GM23338 (cell line): ENCODE results near the gene ARHGEF10L. TPM values are rescaled to one million over a fixed set of nuclear protein-coding genes. Genes with fewer than 3 reads are reported as not detected.

Experiments used
- ATAC-seq: fragments of 200-7000 bp; cut with Tn5 transposase; 3 replicates; pipeline ENCODE4 v1.9.1; 2020
- DNase-seq: peaks from one replicate; pipeline ENCODE4 v3.0.0-alpha.2; 2015; ENCODE audit warnings: low spot score
- H2AFZ ChIP-seq: fragments of 200-600 bp; sonication (generic); 2 replicates; pipeline ENCODE4 v1.8.0; 2016; ENCODE audit warnings: antibody characterized with exemption, mild to moderate bottlenecking, moderate library complexity
- H3F3A ChIP-seq: fragments of 200-600 bp; sonication (generic); replicated peaks from 2 replicates; pipeline ENCODE4 v1.8.0; 2017; ENCODE audit warnings: antibody characterized with exemption, mixed run types, low read depth
- H3K27ac ChIP-seq: fragments of 200-600 bp; sonication (generic); 2 replicates; pipeline ENCODE4 v1.6.1; 2016; ENCODE audit warnings: low read depth
- H3K27me3 ChIP-seq: fragments of 200-600 bp; sonication (generic); 2 replicates; pipeline ENCODE4 v1.8.0; 2016; ENCODE audit warnings: mild to moderate bottlenecking, mixed run types, moderate library complexity; ENCODE audit not compliant: insufficient read depth
- H3K36me3 ChIP-seq: fragments of 200-600 bp; sonication (generic); 2 replicates; pipeline ENCODE4 v1.8.0; 2016; ENCODE audit warnings: mild to moderate bottlenecking; ENCODE audit not compliant: insufficient read depth
- H3K4me1 ChIP-seq: fragments of 200-600 bp; sonication (generic); 2 replicates; pipeline ENCODE4 v1.8.0; 2016; ENCODE audit warnings: mild to moderate bottlenecking, moderate library complexity; ENCODE audit not compliant: insufficient read depth
- H3K4me2 ChIP-seq: fragments of 200-600 bp; sonication (generic); 2 replicates; pipeline ENCODE4 v1.7.1; 2017; ENCODE audit warnings: mixed run types
- H3K4me3 ChIP-seq: fragments of 200-600 bp; sonication (generic); 2 replicates; pipeline ENCODE4 v1.6.1; 2016; ENCODE audit warnings: mixed run types
- H3K79me2 ChIP-seq: fragments of 200-600 bp; sonication (generic); replicated peaks from 2 replicates; pipeline ENCODE4 v1.8.0; 2017; ENCODE audit warnings: mild to moderate bottlenecking; ENCODE audit not compliant: insufficient read depth
- H3K9me2 ChIP-seq: fragments of 200-600 bp; sonication (generic); 2 replicates; pipeline ENCODE4 v1.8.0; 2017; ENCODE audit not compliant: insufficient read depth
- H4K20me1 ChIP-seq: fragments of 200-600 bp; sonication (generic); replicated peaks from 2 replicates; pipeline ENCODE4 v1.8.0; 2017; ENCODE audit warnings: mild to moderate bottlenecking; ENCODE audit not compliant: insufficient read depth
- H3K27ac Mint-ChIP-seq: 2 replicates; pipeline ENCODE4 v1.8.0; 2020; ENCODE audit warnings: inconsistent platforms, mild to moderate bottlenecking, moderate library complexity, mixed read lengths
- H3K27me3 Mint-ChIP-seq: 3 replicates; pipeline ENCODE4 v1.8.0; 2022; ENCODE audit warnings: low read depth, mild to moderate bottlenecking, moderate library complexity, mixed read lengths, inconsistent platforms; ENCODE audit not compliant: insufficient read depth, poor library complexity
- H3K36me3 Mint-ChIP-seq: 3 replicates; pipeline ENCODE4 v1.8.0; 2021; ENCODE audit warnings: low read depth, mild to moderate bottlenecking, inconsistent platforms, moderate library complexity, mixed read lengths
- H3K4me1 Mint-ChIP-seq: 3 replicates; pipeline ENCODE4 v1.8.0; 2020; ENCODE audit warnings: mild to moderate bottlenecking, inconsistent platforms, mixed read lengths
- H3K4me3 Mint-ChIP-seq: 3 replicates; pipeline ENCODE4 v1.8.0; 2021; ENCODE audit warnings: moderate library complexity, mild to moderate bottlenecking, inconsistent platforms, mixed read lengths
- H3K9me3 Mint-ChIP-seq: 3 replicates; pipeline ENCODE4 v1.8.0; 2020; ENCODE audit warnings: moderate library complexity, mild to moderate bottlenecking, inconsistent platforms, mixed read lengths
- CREB1 ChIP-seq: fragments of 250-450 bp; sonication (Bioruptor Pico); IDR thresholded peaks from 2 replicates; pipeline ENCODE4 v1.5.0; 2020; ENCODE audit warnings: low read depth, mild to moderate bottlenecking, moderate library complexity
- CTCF ChIP-seq, 2 experiments: fragments of 200-600 bp in 1 of 2; sonication (generic) in 1 of 2; conservative IDR thresholded peaks; 2 replicates each; pipeline versions ENCODE4 v1.5.1 to v1.6.1; 2016 to 2017; ENCODE audit warnings: antibody characterized with exemption in 2 of 2, low read depth in 2 of 2, mild to moderate bottlenecking in 2 of 2, moderate library complexity in 1 of 2
- ETS1 ChIP-seq: IDR thresholded peaks from 2 replicates; pipeline ENCODE4 v1.6.1; 2016; ENCODE audit warnings: antibody characterized with exemption
- EZH2phosphoT487 ChIP-seq: fragments of 200-600 bp; sonication (generic); IDR thresholded peaks from one replicate; pipeline ENCODE4 v1.8.1; 2018; ENCODE audit warnings: antibody characterized with exemption; ENCODE audit not compliant: unreplicated experiment
- JUNB ChIP-seq: IDR thresholded peaks from one replicate; pipeline ENCODE4 v1.6.1; 2016; ENCODE audit warnings: antibody characterized with exemption; ENCODE audit not compliant: unreplicated experiment
- POLR2AphosphoS5 ChIP-seq: IDR thresholded peaks from 2 replicates; pipeline ENCODE4 v1.6.1; 2016; ENCODE audit warnings: antibody characterized with exemption, low read depth
- STAT1 ChIP-seq: IDR thresholded peaks from one replicate; pipeline ENCODE4 v1.6.1; 2016; ENCODE audit warnings: antibody characterized with exemption; ENCODE audit not compliant: unreplicated experiment
- ZNF331 ChIP-seq: fragments of 250-450 bp; sonication (Bioruptor Pico); IDR thresholded peaks from 2 replicates; pipeline ENCODE4 v1.5.0; 2020; ENCODE audit warnings: low read depth, mild to moderate bottlenecking, moderate library complexity
- polyA plus RNA-seq: library from polyadenylated mRNA; unstranded; fragments of >200 nt; fragmentation: Nextera tagmentation; extraction: Ambion mirVana; gene quantifications from 2 replicates; pipeline ENCODE4 v1.2.1, GENCODE V29; 2016
- total RNA-seq: library from RNA; depleted of rRNA; stranded (reverse); fragments of >200 nt; shearing (Covaris generic); gene quantifications from 2 replicates; pipeline ENCODE4 v1.2.3, GENCODE V29; 2014
- TF ChIP-seq, protein P1 (sequence below): IDR thresholded peaks from one replicate; pipeline ENCODE4 v1.6.1; 2018; ENCODE audit warnings: antibody characterized with exemption; ENCODE audit not compliant: unreplicated experiment

The ARHGEF10L gene
- total and polyA plus RNA-seq, 2 experiments from 2014 or later: 12.1 to 46.8 TPM

DNA sequence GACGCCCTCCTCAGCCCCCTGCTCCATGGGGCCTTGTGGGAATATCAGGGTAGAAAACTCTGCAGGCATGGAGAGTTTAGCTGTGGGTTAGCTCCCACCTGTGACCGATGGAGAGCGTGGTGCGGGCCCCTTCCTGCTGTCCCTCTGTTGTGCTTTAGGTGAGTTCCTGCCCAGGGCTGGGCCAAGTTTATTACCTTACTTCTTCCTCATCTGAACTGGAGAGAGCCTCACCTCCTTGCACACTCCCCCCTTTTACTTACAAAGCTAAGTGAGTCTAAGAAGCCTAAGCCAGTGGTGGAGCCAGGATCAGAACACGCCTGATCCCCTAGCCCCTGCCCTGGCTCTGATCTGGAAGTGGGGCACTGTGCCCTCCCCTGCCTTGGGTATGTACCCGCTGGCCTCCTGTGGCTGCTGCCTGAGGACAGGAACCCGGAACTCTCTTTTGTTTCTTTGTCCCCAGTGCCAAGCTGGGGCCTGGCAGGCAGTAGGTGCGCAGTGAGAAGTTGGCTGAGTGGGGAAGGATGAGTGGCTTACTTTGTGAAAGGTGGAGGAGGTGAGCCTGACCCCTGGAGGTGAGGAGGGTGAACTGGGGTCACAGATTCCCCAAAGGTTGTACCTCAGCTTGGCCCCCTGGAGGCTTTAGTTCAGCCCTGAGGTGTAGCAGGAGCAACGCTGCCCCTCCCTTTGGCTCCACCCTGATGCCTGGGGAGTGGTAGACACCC lies 32.9 kb downstream of the ARHGEF10L start:
- Mint-ChIP-seq H3K4me1 (peaks cover 83% of the 10 kb centered on the region), H3K27me3 (peaks cover 32% of the 10 kb centered on the region), H3K9me3 (no peaks in the 10 kb centered on the region), H3K4me3 (peak overlapping the region; percentile 19; the same call in 1 of the 3 replicates), H3K27ac (0 out of 2 replicates have a peak overlapping the region, but pooled peaks have one; percentile 13), H3K36me3 (no peaks in the 10 kb centered on the region; the same call in 1 of the 3 replicates)
- Histone ChIP-seq H3K27ac (peak overlapping the region; percentile 81), H3K4me1 (peaks cover 64% of the 10 kb centered on the region), H3K79me2 (peaks cover 98% of the 10 kb centered on the region), H3K9me2 (no peaks in the 10 kb centered on the region), H4K20me1 (peaks cover 5% of the 10 kb centered on the region; the same call in 1 of the 2 replicates), H3F3A (peaks cover 5% of the 10 kb centered on the region; the same call in 1 of the 2 replicates), H3K36me3 (no peaks in the 10 kb centered on the region), H2AFZ (no peak overlapping the region), H3K4me3 (no peak overlapping the region), H3K4me2 (peak overlapping the region; percentile 55), H3K27me3 (no peaks in the 10 kb centered on the region)
- TF ChIP-seq CTCF (conservative IDR thresholded peaks at IDR 0.05; ENCODE audit: low read depth in 2 of 2) (peak; percentile 64 to 87), STAT1 (no peak)
- ATAC-seq (peak; percentile 61), DNase-seq (peak; percentile 89)

DNA sequence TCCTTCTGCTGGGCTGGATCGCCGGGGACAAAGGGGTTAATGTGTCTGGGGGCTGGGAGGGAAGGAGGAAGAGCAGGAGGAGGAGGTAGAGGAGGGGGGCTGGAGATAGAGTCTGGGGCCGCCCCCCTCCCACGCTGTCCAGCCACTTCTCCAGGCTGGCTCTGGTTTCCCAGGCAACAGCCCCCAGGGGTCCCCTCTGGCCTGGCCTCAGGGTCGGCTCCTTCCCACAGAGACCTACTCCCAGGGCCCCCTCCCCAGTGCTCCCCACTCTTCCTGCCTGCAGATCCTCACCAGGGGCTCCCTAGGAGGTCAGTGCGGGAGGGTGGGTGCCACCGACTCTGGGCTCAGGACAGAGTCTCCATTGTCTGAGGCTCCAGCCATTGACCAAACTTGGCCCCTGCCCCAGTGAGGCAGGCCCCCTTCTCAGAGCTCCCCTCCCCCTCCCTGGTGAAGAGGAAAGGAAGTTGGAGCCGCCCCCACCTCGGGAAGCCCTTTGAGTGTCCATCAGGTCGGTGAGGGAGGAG lies 34.1 kb downstream of the ARHGEF10L start:
- Mint-ChIP-seq H3K36me3 (no peaks in the 10 kb centered on the region; the same call in 1 of the 3 replicates), H3K4me1 (peaks cover 78% of the 10 kb centered on the region), H3K4me3 (peak overlapping the region; percentile 53; the same call in 2 of the 3 replicates), H3K9me3 (no peaks in the 10 kb centered on the region), H3K27me3 (peaks cover 29% of the 10 kb centered on the region), H3K27ac (peak overlapping the region; percentile 72; the same call in 1 of the 2 replicates)
- no peak overlapping the region for H2AFZ ChIP-seq
- H3K4me1 ChIP-seq: peaks cover 56% of the 10 kb centered on the region
- H3F3A ChIP-seq: peaks cover 5% of the 10 kb centered on the region; the same call in 1 of the 2 replicates
- 0 out of 2 replicates have a peak overlapping the region, but pooled peaks have one; percentile 17 for H3K4me3 ChIP-seq
- peak overlapping the region; percentile 67 for H3K4me2 ChIP-seq
- TF ChIP-seq JUNB: no peak
- no peak for TF ChIP-seq EZH2phosphoT487
- TF ChIP-seq, protein P1, sequence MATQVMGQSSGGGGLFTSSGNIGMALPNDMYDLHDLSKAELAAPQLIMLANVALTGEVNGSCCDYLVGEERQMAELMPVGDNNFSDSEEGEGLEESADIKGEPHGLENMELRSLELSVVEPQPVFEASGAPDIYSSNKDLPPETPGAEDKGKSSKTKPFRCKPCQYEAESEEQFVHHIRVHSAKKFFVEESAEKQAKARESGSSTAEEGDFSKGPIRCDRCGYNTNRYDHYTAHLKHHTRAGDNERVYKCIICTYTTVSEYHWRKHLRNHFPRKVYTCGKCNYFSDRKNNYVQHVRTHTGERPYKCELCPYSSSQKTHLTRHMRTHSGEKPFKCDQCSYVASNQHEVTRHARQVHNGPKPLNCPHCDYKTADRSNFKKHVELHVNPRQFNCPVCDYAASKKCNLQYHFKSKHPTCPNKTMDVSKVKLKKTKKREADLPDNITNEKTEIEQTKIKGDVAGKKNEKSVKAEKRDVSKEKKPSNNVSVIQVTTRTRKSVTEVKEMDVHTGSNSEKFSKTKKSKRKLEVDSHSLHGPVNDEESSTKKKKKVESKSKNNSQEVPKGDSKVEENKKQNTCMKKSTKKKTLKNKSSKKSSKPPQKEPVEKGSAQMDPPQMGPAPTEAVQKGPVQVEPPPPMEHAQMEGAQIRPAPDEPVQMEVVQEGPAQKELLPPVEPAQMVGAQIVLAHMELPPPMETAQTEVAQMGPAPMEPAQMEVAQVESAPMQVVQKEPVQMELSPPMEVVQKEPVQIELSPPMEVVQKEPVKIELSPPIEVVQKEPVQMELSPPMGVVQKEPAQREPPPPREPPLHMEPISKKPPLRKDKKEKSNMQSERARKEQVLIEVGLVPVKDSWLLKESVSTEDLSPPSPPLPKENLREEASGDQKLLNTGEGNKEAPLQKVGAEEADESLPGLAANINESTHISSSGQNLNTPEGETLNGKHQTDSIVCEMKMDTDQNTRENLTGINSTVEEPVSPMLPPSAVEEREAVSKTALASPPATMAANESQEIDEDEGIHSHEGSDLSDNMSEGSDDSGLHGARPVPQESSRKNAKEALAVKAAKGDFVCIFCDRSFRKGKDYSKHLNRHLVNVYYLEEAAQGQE: no peak
- no peak for TF ChIP-seq CREB1 (CRISPR knock-in tag)
- no peak for TF ChIP-seq CTCF (conservative IDR thresholded peaks at IDR 0.05; ENCODE audit: low read depth in 2 of 2)
- no peak for TF ChIP-seq ZNF331
- no peak for TF ChIP-seq POLR2AphosphoS5
- no peak for TF ChIP-seq ETS1
- peak overlapping the region; percentile 69; the same call in 1 of the 2 replicates for H3K27ac ChIP-seq
- no peaks in the 10 kb centered on the region for H3K27me3 ChIP-seq
- H4K20me1 ChIP-seq: peaks cover 6% of the 10 kb centered on the region; the same call in 1 of the 2 replicates
- H3K9me2 ChIP-seq: no peaks in the 10 kb centered on the region
- H3K36me3 ChIP-seq: no peaks in the 10 kb centered on the region
- ATAC-seq: peak; percentile 36
- DNase-seq: no peak
- peaks cover 98% of the 10 kb centered on the region for H3K79me2 ChIP-seq
